Mesenteric fat pad (tissue), 1 donor: Measurements from ENCODE around the gene SCN11A. TPM values are rescaled to one million over a fixed set of nuclear protein-coding genes. Genes with fewer than 3 reads are reported as not detected.

Experiments
- DNase-seq: peaks from one replicate; pipeline ENCODE4 v3.0.0-alpha.2; 2020; ENCODE audit warnings: low spot score
- total RNA-seq: library from RNA; stranded (reverse); fragmentation: NEBNext Ultra II Directional; extraction: Animal tissue kit (Norgen Biotek cat#: 25700); gene quantifications from one replicate; pipeline ENCODE4 v1.2.1, GENCODE V29; 2021
- donor health status: DM: yes; HTN: yes; CAD: no.

SCN11A gene
- total RNA-seq, 1 donor from 2014 or later: 0.32 TPM

DNA sequence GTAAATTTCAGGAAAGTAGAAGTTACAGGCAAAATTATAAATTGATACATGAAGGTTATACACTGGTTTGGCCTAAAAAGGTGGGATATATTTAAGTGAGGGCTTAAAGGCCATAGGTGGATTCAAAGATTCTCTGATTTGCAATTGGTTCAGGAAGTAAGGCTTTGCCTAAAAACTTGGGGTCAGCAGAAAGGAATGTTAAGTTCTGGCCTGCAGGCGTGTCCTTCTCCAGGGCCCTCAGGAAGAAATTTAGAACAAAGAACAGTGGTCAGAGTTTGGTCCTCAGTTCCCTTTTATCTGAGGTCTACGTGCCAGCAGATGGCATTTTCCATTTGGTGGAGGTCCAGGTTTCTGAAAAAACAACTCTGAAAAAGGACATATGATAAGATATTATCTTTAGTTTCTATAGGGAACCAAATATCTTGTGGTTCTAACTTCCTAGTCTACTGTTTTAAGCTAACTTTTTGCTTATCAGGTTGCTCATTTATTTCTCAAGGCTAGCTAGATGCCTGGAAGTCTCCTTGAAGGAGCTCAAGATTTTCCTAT lies 40.5 kb downstream of the SCN11A start:
- DNase-seq: no peak

DNA sequence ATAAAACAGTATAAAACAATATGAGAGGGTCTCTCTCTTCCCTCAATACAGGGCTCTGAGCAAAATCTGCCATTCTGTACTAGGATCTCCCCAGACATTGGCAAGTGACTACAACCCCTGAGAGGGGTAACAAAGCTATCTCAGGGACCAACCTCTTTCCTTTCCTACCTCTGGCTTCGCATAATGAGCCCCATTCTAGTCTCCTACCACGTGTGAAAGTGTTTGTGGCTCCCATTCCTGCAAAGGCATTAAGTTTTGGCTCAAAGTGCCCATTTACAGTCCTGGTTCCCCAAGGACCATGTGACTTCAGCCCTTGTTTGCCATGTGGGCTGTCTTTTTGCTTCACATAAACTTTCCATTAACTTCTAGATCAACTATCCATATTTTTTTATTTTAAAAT lies 46.4 kb downstream of the SCN11A start:
- DNase-seq: no peak

Other genes with a start within 250 kb of the SCN11A start
- gene SCN10A, start 235.7 kb downstream of the SCN11A start, total RNA-seq: not detected
- 23.4 TPM for gene WDR48, start 72 bp upstream of the SCN11A start, total RNA-seq
- gene GORASP1, start 55.7 kb upstream of the SCN11A start, total RNA-seq: 58.7 TPM
- gene TTC21A, start 55.7 kb upstream of the SCN11A start, total RNA-seq: 3.1 TPM
- gene CSRNP1, start 101.6 kb upstream of the SCN11A start, total RNA-seq: 130 TPM
- gene XIRP1, start 140.7 kb upstream of the SCN11A start, total RNA-seq: 0.10 TPM
- 0.42 TPM for gene CX3CR1, start 228.1 kb upstream of the SCN11A start, total RNA-seq